ENCODE measurements around the gene MPPED2. TPM values are rescaled to one million over a fixed set of nuclear protein-coding genes. Genes with fewer than 3 reads are reported as not detected.

MPPED2 gene
- 15.7 TPM for total RNA-seq

GRCh38 chr11:30586251-30587144 lies at the start of gene MPPED2:
Gene MPPED2, minus strand, starts transcription at chr11:30586353. Its CDS starts 5,980 bp downstream, at chr11:30580373.
- peak within 1 kb of the TSS; percentile 72 to 83 (median 81) for H3K4me3 ChIP-seq (ENCODE audit: low read length in 3 of 3)
- H3K36me3 ChIP-seq (ENCODE audit: control insufficient read depth in 3 of 3, insufficient read depth in 3 of 3, low read length in 3 of 3): no peaks in the 10 kb centered on the region
- H3K4me1 ChIP-seq (ENCODE audit: control insufficient read depth in 3 of 3, insufficient read depth in 3 of 3, low read length in 3 of 3): peaks cover 9 to 11% (median 11%) of the 10 kb centered on the region in 3 donors
- H3K9ac ChIP-seq (ENCODE audit: low read depth in 1 of 3, low read length in 3 of 3): peak within 1 kb of the TSS; percentile 57 to 84 (median 66)
- H3K27ac ChIP-seq (ENCODE audit: low read depth, low read length): peak within 1 kb of the TSS; percentile 48
- no peaks in the 10 kb centered on the region for H3K9me3 ChIP-seq (ENCODE audit: control insufficient read depth in 3 of 3, low read length in 3 of 3)
- peaks cover 0 to 13% (median 3%) of the 10 kb centered on the region in 3 donors for H3K27me3 ChIP-seq (ENCODE audit: control insufficient read depth in 3 of 3, insufficient read depth in 3 of 3, low read length in 3 of 3)

- no peaks in the 10 kb centered on the region for H3K4me1 ChIP-seq (ENCODE audit: control insufficient read depth in 3 of 3, insufficient read depth in 3 of 3, low read length in 3 of 3)
- H3K9me3 ChIP-seq (ENCODE audit: control insufficient read depth in 3 of 3, low read length in 3 of 3): no peaks in the 10 kb centered on the region
- H3K9ac ChIP-seq (ENCODE audit: low read depth in 1 of 3, low read length in 3 of 3): peak overlapping the region in 2 of 3 donors; percentile 46 to 67
- H3K27ac ChIP-seq (ENCODE audit: low read depth, low read length): no peak overlapping the region
- peak overlapping the region in 2 of 3 donors; percentile 41 to 57 for H3K4me3 ChIP-seq (ENCODE audit: low read length in 3 of 3)
- no peaks in the 10 kb centered on the region for H3K27me3 ChIP-seq (ENCODE audit: control insufficient read depth in 3 of 3, insufficient read depth in 3 of 3, low read length in 3 of 3)
- H3K36me3 ChIP-seq (ENCODE audit: control insufficient read depth in 3 of 3, insufficient read depth in 3 of 3, low read length in 3 of 3): no peaks in the 10 kb centered on the region
Observed at GRCh38 chr11:30635401-30635989, 49.3 kb upstream of the MPPED2 start.

- Histone ChIP-seq H3K4me3 (ENCODE audit: low read length in 3 of 3) (no peak overlapping the region), H3K27me3 (ENCODE audit: control insufficient read depth in 3 of 3, insufficient read depth in 3 of 3, low read length in 3 of 3) (no peaks in the 10 kb centered on the region), H3K27ac (ENCODE audit: low read depth, low read length) (no peak overlapping the region), H3K4me1 (ENCODE audit: control insufficient read depth in 3 of 3, insufficient read depth in 3 of 3, low read length in 3 of 3) (no peaks in the 10 kb centered on the region), H3K9ac (ENCODE audit: low read depth in 1 of 3, low read length in 3 of 3) (no peak overlapping the region), H3K36me3 (ENCODE audit: control insufficient read depth in 3 of 3, insufficient read depth in 3 of 3, low read length in 3 of 3) (no peaks in the 10 kb centered on the region), H3K9me3 (ENCODE audit: control insufficient read depth in 3 of 3, low read length in 3 of 3) (no peaks in the 10 kb centered on the region)
Observed at GRCh38 chr11:30631148-30631547, 45.0 kb upstream of the MPPED2 start.

- Histone ChIP-seq H3K36me3 (ENCODE audit: control insufficient read depth in 3 of 3, insufficient read depth in 3 of 3, low read length in 3 of 3) (no peaks in the 10 kb centered on the region), H3K4me3 (ENCODE audit: low read length in 3 of 3) (no peak overlapping the region), H3K9me3 (ENCODE audit: control insufficient read depth in 3 of 3, low read length in 3 of 3) (no peaks in the 10 kb centered on the region), H3K27ac (ENCODE audit: low read depth, low read length) (no peak overlapping the region), H3K27me3 (ENCODE audit: control insufficient read depth in 3 of 3, insufficient read depth in 3 of 3, low read length in 3 of 3) (no peaks in the 10 kb centered on the region), H3K9ac (ENCODE audit: low read depth in 1 of 3, low read length in 3 of 3) (no peak overlapping the region), H3K4me1 (ENCODE audit: control insufficient read depth in 3 of 3, insufficient read depth in 3 of 3, low read length in 3 of 3) (no peaks in the 10 kb centered on the region)
Observed at GRCh38 chr11:30619767-30620166, 33.6 kb upstream of the MPPED2 start.

- H3K9me3 ChIP-seq (ENCODE audit: control insufficient read depth in 3 of 3, low read length in 3 of 3): no peaks in the 10 kb centered on the region
- H3K36me3 ChIP-seq (ENCODE audit: control insufficient read depth in 3 of 3, insufficient read depth in 3 of 3, low read length in 3 of 3): no peaks in the 10 kb centered on the region
- no peaks in the 10 kb centered on the region for H3K4me1 ChIP-seq (ENCODE audit: control insufficient read depth in 3 of 3, insufficient read depth in 3 of 3, low read length in 3 of 3)
- no peak overlapping the region for H3K4me3 ChIP-seq (ENCODE audit: low read length in 3 of 3)
- H3K27me3 ChIP-seq (ENCODE audit: control insufficient read depth in 3 of 3, insufficient read depth in 3 of 3, low read length in 3 of 3): no peaks in the 10 kb centered on the region
- H3K9ac ChIP-seq (ENCODE audit: low read depth in 1 of 3, low read length in 3 of 3): no peak overlapping the region
- no peak overlapping the region for H3K27ac ChIP-seq (ENCODE audit: low read depth, low read length)
Observed at GRCh38 chr11:30617762-30618161, 31.6 kb upstream of the MPPED2 start.

GRCh38 chr11:30610628-30611027 lies 24.5 kb upstream of the MPPED2 start:
- Histone ChIP-seq H3K27ac (ENCODE audit: low read depth, low read length) (no peak overlapping the region), H3K9me3 (ENCODE audit: control insufficient read depth in 3 of 3, low read length in 3 of 3) (no peaks in the 10 kb centered on the region), H3K4me3 (ENCODE audit: low read length in 3 of 3) (no peak overlapping the region), H3K9ac (ENCODE audit: low read depth in 1 of 3, low read length in 3 of 3) (no peak overlapping the region), H3K27me3 (ENCODE audit: control insufficient read depth in 3 of 3, insufficient read depth in 3 of 3, low read length in 3 of 3) (no peaks in the 10 kb centered on the region), H3K4me1 (ENCODE audit: control insufficient read depth in 3 of 3, insufficient read depth in 3 of 3, low read length in 3 of 3) (no peaks in the 10 kb centered on the region), H3K36me3 (ENCODE audit: control insufficient read depth in 3 of 3, insufficient read depth in 3 of 3, low read length in 3 of 3) (no peaks in the 10 kb centered on the region)

GRCh38 chr11:30608534-30608933 lies 22.4 kb upstream of the MPPED2 start:
- Histone ChIP-seq H3K4me1 (ENCODE audit: control insufficient read depth in 3 of 3, insufficient read depth in 3 of 3, low read length in 3 of 3) (no peaks in the 10 kb centered on the region), H3K27me3 (ENCODE audit: control insufficient read depth in 3 of 3, insufficient read depth in 3 of 3, low read length in 3 of 3) (no peaks in the 10 kb centered on the region), H3K4me3 (ENCODE audit: low read length in 3 of 3) (no peak overlapping the region), H3K9me3 (ENCODE audit: control insufficient read depth in 3 of 3, low read length in 3 of 3) (no peaks in the 10 kb centered on the region), H3K27ac (ENCODE audit: low read depth, low read length) (no peak overlapping the region), H3K9ac (ENCODE audit: low read depth in 1 of 3, low read length in 3 of 3) (no peak overlapping the region), H3K36me3 (ENCODE audit: control insufficient read depth in 3 of 3, insufficient read depth in 3 of 3, low read length in 3 of 3) (no peaks in the 10 kb centered on the region)

- Histone ChIP-seq H3K9ac (ENCODE audit: low read depth in 1 of 3, low read length in 3 of 3) (no peak overlapping the region), H3K27me3 (ENCODE audit: control insufficient read depth in 3 of 3, insufficient read depth in 3 of 3, low read length in 3 of 3) (no peaks in the 10 kb centered on the region), H3K4me1 (ENCODE audit: control insufficient read depth in 3 of 3, insufficient read depth in 3 of 3, low read length in 3 of 3) (no peaks in the 10 kb centered on the region), H3K27ac (ENCODE audit: low read depth, low read length) (no peak overlapping the region), H3K9me3 (ENCODE audit: control insufficient read depth in 3 of 3, low read length in 3 of 3) (no peaks in the 10 kb centered on the region), H3K4me3 (ENCODE audit: low read length in 3 of 3) (no peak overlapping the region), H3K36me3 (ENCODE audit: control insufficient read depth in 3 of 3, insufficient read depth in 3 of 3, low read length in 3 of 3) (no peaks in the 10 kb centered on the region)
Observed at GRCh38 chr11:30605036-30605605, 19.0 kb upstream of the MPPED2 start.

- Histone ChIP-seq H3K4me1 (ENCODE audit: control insufficient read depth in 3 of 3, insufficient read depth in 3 of 3, low read length in 3 of 3) (no peaks in the 10 kb centered on the region), H3K27me3 (ENCODE audit: control insufficient read depth in 3 of 3, insufficient read depth in 3 of 3, low read length in 3 of 3) (no peaks in the 10 kb centered on the region), H3K9ac (ENCODE audit: low read depth in 1 of 3, low read length in 3 of 3) (no peak overlapping the region), H3K9me3 (ENCODE audit: control insufficient read depth in 3 of 3, low read length in 3 of 3) (no peaks in the 10 kb centered on the region), H3K36me3 (ENCODE audit: control insufficient read depth in 3 of 3, insufficient read depth in 3 of 3, low read length in 3 of 3) (no peaks in the 10 kb centered on the region), H3K27ac (ENCODE audit: low read depth, low read length) (no peak overlapping the region), H3K4me3 (ENCODE audit: low read length in 3 of 3) (no peak overlapping the region)
Observed at GRCh38 chr11:30603357-30603756, 17.2 kb upstream of the MPPED2 start.

GRCh38 chr11:30596832-30597231 lies 10.7 kb upstream of the MPPED2 start:
- Histone ChIP-seq H3K4me3 (ENCODE audit: low read length in 3 of 3) (no peak overlapping the region), H3K27ac (ENCODE audit: low read depth, low read length) (no peak overlapping the region), H3K27me3 (ENCODE audit: control insufficient read depth in 3 of 3, insufficient read depth in 3 of 3, low read length in 3 of 3) (no peaks in the 10 kb centered on the region), H3K36me3 (ENCODE audit: control insufficient read depth in 3 of 3, insufficient read depth in 3 of 3, low read length in 3 of 3) (no peaks in the 10 kb centered on the region), H3K4me1 (ENCODE audit: control insufficient read depth in 3 of 3, insufficient read depth in 3 of 3, low read length in 3 of 3) (no peaks in the 10 kb centered on the region), H3K9me3 (ENCODE audit: control insufficient read depth in 3 of 3, low read length in 3 of 3) (no peaks in the 10 kb centered on the region), H3K9ac (ENCODE audit: low read depth in 1 of 3, low read length in 3 of 3) (no peak overlapping the region)

All from skeletal muscle tissue (tissue), 4 donors.